Ishikawa (cell line): Measurements from ENCODE around the gene CEP162.

ENCODE experiments used
- CEBPB ChIP-seq: IDR thresholded peaks from 2 replicates; pipeline ENCODE4 v1.6.1; 2012
- CREB1 ChIP-seq: IDR thresholded peaks from 2 replicates; pipeline ENCODE4 v1.6.1; 2012; ENCODE audit warnings: low read depth
- EGR1 ChIP-seq: IDR thresholded peaks from 2 replicates; pipeline ENCODE4 v1.6.1; 2012
- EP300 ChIP-seq: IDR thresholded peaks from 2 replicates; pipeline ENCODE4 v1.6.1; 2012; ENCODE audit warnings: borderline replicate concordance
- RAD21 ChIP-seq: IDR thresholded peaks from 2 replicates; pipeline ENCODE4 v1.6.1; 2012; ENCODE audit warnings: low read depth
- TAF1 ChIP-seq: IDR thresholded peaks from 2 replicates; pipeline ENCODE4 v1.6.1; 2012; ENCODE audit warnings: low read depth, mild to moderate bottlenecking
- TCF12 ChIP-seq: IDR thresholded peaks from 2 replicates; pipeline ENCODE4 v1.6.1; 2012; ENCODE audit warnings: low read depth
- TEAD4 ChIP-seq: IDR thresholded peaks from 2 replicates; pipeline ENCODE4 v1.6.1; 2012
- YY1 ChIP-seq: IDR thresholded peaks from 2 replicates; pipeline ENCODE4 v1.6.1; 2012; ENCODE audit warnings: low read depth
- ZBTB7A ChIP-seq: IDR thresholded peaks from 2 replicates; pipeline ENCODE4 v1.6.1; 2012; ENCODE audit warnings: low read depth
- TF ChIP-seq, protein P1 (sequence below): IDR thresholded peaks from 2 replicates; pipeline ENCODE4 v1.6.1; 2012; ENCODE audit warnings: low read depth, mild to moderate bottlenecking
- TF ChIP-seq, protein P2 (sequence below): IDR thresholded peaks from 2 replicates; pipeline ENCODE4 v1.6.1; 2012

DNA sequence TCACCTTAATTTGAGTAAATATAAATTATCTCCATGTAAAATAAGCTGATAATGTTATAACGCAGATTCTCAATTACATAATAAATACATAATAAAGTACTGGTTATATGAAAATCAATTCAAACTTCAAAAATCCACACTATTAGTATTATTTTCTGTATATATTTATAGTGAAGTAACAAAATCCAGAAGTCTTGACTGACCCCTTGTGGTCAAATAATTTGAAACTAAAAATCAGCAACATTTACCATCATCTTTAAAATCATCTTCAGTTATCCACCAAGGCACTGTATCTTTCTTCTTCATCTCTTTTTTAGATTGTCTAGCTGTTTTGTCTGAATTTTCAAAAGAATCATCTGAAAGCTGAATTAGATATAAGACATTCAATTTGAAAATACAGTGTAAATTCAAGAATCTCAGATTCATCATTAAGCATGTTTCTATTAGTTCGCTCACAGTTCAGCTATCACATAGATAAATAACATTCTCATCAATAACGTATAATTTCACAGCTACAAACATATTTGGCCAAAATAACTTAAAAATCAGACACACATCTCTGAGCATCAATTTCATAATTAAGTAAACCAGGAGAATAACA, 6.5 kb downstream of the CEP162 start:
- TF ChIP-seq, protein P1, sequence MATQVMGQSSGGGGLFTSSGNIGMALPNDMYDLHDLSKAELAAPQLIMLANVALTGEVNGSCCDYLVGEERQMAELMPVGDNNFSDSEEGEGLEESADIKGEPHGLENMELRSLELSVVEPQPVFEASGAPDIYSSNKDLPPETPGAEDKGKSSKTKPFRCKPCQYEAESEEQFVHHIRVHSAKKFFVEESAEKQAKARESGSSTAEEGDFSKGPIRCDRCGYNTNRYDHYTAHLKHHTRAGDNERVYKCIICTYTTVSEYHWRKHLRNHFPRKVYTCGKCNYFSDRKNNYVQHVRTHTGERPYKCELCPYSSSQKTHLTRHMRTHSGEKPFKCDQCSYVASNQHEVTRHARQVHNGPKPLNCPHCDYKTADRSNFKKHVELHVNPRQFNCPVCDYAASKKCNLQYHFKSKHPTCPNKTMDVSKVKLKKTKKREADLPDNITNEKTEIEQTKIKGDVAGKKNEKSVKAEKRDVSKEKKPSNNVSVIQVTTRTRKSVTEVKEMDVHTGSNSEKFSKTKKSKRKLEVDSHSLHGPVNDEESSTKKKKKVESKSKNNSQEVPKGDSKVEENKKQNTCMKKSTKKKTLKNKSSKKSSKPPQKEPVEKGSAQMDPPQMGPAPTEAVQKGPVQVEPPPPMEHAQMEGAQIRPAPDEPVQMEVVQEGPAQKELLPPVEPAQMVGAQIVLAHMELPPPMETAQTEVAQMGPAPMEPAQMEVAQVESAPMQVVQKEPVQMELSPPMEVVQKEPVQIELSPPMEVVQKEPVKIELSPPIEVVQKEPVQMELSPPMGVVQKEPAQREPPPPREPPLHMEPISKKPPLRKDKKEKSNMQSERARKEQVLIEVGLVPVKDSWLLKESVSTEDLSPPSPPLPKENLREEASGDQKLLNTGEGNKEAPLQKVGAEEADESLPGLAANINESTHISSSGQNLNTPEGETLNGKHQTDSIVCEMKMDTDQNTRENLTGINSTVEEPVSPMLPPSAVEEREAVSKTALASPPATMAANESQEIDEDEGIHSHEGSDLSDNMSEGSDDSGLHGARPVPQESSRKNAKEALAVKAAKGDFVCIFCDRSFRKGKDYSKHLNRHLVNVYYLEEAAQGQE, result no peak
- no peak for TF ChIP-seq CEBPB
- no peak for TF ChIP-seq TAF1
- TF ChIP-seq RAD21, result peak; percentile 56
- no peak for TF ChIP-seq ZBTB7A
- TF ChIP-seq YY1, result no peak
- no peak for TF ChIP-seq EP300
- TF ChIP-seq, protein P2, sequence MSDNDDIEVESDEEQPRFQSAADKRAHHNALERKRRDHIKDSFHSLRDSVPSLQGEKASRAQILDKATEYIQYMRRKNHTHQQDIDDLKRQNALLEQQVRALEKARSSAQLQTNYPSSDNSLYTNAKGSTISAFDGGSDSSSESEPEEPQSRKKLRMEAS, result no peak
- TF ChIP-seq CREB1, result no peak
- TF ChIP-seq TEAD4, result no peak
- no peak for TF ChIP-seq EGR1
- no peak for TF ChIP-seq TCF12
